Islet of Langerhans (tissue), 1 donor: Measurements from ENCODE around the gene HAS3.
"Not testable (repeated sequence)": the region's sequence is repeated elsewhere in the genome, so short reads cannot be mapped to it uniquely, and the experiment has no call there.

ENCODE experiments used
- FAIRE-seq: peaks from one replicate; lab custom pipeline; 2011; peaks lifted over from hg19 to GRCh38; lab: Jason Lieb, UNC

The HAS3 gene

DNA sequence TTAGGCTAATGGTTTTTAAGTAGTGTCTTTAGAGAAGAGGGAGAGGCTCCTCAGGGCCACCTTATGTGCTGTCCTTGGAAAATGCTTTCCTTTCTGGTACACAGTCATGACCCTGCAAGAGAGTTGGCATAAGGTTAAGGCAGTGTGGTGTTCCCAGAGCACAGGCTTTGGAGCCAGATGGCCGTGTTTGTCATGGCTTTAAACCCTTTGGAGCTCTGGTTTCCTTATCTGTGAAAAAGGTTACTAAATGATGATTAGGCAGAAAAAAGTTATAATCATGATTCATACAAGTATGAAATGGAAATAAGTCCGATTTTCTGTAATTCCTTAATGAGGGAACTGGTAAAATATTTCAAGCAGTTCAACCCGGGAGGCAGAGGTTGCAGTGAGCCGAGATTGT is 40.2 kb downstream of the HAS3 start:
- no peak for FAIRE-seq

DNA sequence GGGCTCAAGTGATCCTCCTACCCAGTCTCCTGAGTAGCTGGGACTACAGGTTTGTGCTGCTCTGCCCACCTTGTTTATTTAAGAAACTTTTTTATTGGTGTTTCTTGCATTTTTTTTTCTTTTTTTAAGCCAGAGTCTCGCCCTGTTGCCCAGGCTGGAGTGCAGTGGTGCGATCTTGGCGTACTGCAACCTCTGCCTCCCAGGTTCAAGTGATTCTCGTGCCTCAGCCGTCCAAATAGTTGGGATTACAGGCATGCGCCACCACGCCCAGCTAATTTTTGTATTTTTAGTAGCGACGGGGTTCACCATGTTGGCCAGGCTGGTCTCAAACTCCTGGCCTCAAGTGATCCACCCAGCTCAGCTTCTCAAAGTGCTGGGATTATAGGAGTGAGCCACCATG is 44.2 kb downstream of the HAS3 start:
- FAIRE-seq, result not testable (repeated sequence)

DNA sequence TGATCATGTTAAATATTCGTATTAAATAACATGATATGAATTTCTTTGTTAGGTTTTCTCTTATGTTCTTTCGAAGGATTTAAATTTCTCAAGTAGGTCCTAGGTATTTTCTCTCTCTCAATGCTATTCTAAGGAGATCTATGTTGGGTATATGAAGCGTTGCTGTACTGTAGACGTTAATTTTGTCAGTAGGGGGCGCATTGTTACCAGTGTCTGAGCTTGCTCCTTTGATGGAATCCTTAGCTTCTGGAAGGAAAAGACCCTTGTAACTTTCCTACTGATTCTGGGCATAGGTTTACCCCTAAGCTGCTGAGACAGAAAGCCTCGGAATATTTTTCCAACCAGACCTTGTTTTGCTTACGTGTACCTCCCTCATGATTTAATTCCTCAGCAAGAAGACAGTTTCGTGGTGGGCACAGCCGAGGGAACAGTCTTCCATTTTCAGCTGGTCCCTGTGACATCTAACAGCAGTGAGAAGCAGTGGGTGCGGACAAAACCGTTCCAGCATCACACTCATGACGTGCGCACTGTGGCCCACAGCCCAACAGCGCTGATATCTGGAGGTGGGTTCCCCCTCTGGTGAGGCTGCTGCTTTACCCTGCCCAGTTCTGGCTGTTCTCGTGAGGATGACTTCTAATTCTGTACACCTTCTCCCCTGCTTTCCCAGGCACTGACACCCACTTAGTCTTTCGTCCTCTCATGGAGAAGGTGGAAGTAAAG is 44.9 kb downstream of the HAS3 start:
- peak; percentile 5 for FAIRE-seq

DNA sequence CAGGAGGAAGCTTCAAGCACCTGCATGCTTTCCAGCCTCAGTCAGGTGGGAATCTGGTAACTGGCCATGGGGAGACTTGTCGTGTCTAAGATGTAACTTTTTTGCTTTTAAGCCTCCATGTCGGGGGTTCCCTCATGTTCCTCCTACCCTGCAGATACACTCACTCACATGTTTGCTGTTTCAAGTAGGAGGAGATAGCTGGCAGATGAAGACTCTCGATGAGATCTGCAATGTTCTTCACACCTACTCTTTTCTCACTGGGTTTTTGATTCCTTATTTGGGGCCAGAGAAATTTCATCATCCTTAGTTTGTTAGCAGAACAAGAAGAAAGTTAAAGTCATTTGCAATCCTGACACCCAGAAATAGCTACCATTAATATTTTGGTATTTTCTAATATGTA is 51.7 kb downstream of the HAS3 start:
- no peak for FAIRE-seq

DNA sequence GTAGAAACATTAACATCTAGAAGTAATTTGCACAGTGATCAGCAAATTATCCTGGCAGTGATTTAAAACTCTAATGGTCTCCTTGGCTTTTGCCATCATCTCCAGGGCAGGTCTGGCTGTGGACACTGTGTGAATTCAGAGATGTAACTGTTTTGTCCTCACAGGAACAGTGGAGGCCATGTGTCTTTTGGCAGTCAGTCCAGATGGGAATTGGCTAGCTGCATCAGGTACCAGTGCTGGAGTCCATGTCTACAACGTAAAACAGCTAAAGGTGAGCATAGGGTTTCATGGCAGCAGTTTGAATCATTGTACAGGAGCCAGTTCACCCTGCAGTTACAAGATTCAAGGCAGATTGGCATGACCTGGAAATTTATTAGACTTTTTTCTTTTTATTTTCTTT is 54.7 kb downstream of the HAS3 start:
- no peak for FAIRE-seq

DNA sequence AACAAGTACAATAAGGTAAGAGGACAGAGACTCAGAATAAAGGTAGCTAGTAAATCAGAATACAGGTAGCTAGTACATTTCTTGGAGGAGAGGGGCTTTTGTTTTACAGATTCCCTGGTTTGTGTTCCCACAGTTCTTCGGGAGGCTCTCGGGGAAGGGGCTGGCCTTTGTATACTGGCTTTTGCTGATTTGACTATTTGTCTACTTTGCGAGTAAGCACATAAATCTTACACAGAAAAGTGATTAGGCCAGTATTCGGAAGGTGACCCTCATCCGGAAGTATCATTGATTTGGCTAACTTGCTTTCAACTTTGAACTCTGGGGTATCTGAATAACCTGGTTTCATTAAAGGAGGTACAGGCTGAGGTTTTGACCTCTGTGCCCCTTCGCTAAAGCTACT is 60.1 kb downstream of the HAS3 start:
- FAIRE-seq, result no peak

DNA sequence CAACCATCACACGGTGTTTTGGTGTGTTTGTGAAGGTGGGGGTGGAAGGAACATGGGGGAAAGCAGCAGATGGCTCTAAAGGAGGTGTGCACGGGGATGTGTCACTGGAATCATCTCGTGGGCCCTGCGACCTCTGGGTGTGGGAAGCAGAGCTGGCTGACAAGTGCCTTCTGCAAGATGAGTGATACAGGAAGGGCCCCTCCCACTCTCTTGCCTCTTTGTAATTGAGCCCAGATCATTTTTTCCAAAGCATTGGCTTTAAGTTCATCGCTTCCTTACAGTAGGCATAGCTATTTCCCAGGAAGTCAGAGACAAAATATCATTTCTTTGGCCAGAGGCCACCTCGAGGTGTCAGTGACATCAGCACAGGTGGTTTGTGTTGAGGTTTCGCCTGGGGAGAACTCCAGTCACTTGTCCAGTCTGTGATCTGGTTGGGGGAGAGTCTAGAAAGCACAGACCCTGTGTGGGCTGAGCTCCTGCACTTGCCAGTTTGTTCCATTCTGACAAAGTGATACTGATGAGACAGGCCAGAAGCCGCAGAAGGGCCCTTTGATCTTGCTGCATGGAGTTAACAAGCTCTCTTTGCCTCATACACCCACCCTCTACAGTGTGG is 60.9 kb downstream of the HAS3 start:
- no peak for FAIRE-seq

GRCh38 chr16:69166946-69167930 is 61.8 kb downstream of the HAS3 start:
- FAIRE-seq, result no peak
